Upper lobe of left lung (tissue), 6 donors: ENCODE data around the gene PNKD. TPM values are rescaled to one million over a fixed set of nuclear protein-coding genes. Genes with fewer than 3 reads are reported as not detected.

Source experiments
- ATAC-seq, 2 donors: fragments of 200-7000 bp; cut with Tn5 transposase; one replicate each; pipeline ENCODE4 v1.9.1; 2022; ENCODE audit warnings: mild to moderate bottlenecking in 2 of 2, moderate library complexity in 2 of 2; ENCODE audit not compliant: low FRiP score in 2 of 2
- DNase-seq, 2 donors: peaks; one replicate each; pipeline ENCODE4 v3.0.0-alpha.2; 2019 to 2020
- H3K27ac ChIP-seq, 4 donors: fragments of 200-600 bp; sonication (generic); one replicate each; pipeline ENCODE4 v1.5.1; 2016 to 2019
- H3K27me3 ChIP-seq, 4 donors: fragments of 200-600 bp; sonication (generic); one replicate each; pipeline ENCODE4 v1.5.1; 2017 to 2019
- H3K36me3 ChIP-seq, 4 donors: fragments of 200-600 bp; sonication (generic); one replicate each; pipeline ENCODE4 v1.5.1; 2016 to 2019
- H3K4me1 ChIP-seq, 4 donors: fragments of 200-600 bp; sonication (generic); one replicate each; pipeline ENCODE4 v1.5.1; 2018 to 2019
- H3K4me3 ChIP-seq, 4 donors: fragments of 200-600 bp; sonication (generic); one replicate each; pipeline ENCODE4 v1.5.1; 2017 to 2019; ENCODE audit warnings: mild to moderate bottlenecking in 2 of 4, moderate library complexity in 1 of 4
- H3K9me3 ChIP-seq, 4 donors: fragments of 200-600 bp; sonication (generic); one replicate each; pipeline ENCODE4 v1.5.1; 2018 to 2019
- EP300 ChIP-seq, 4 donors: sonication (generic); formaldehyde crosslinking; IDR thresholded peaks; one replicate each; pipeline ENCODE4 v1.5.1; 2017; ENCODE audit warnings: antibody characterized with exemption in 4 of 4, control low read depth in 2 of 4
- POLR2A ChIP-seq, 4 donors: fragments of 450-650 bp; IDR thresholded peaks; one replicate each; pipeline ENCODE4 v1.5.1; 2016 to 2017; ENCODE audit warnings: antibody characterized with exemption in 4 of 4, mild to moderate bottlenecking in 2 of 4
- POLR2AphosphoS5 ChIP-seq, 2 donors: sonication (generic); formaldehyde crosslinking; IDR thresholded peaks; one replicate each; pipeline ENCODE4 v1.5.1; 2017; ENCODE audit warnings: antibody characterized with exemption in 2 of 2
- WGBS, 2 donors: methylation state at CpG; one replicate each; pipeline ENCODE4 v1.1.5; 2017 to 2018; 5-methylcytosine and 5-hydroxymethylcytosine counted together
- total RNA-seq, 6 donors: library from RNA; depleted of rRNA in 4 of 6; stranded (reverse); fragments of >200 nt in 4 of 6; gene quantifications; one replicate each; pipeline versions ENCODE4 v1.1.0 to v1.2.1, GENCODE V29; 2016 to 2021
- TF ChIP-seq, protein P1 (sequence below), 6 experiments: fragments of 450-650 bp in 4 of 6; fragments of 200-600 bp in 2 of 6; sonication (generic) in 2 of 6; IDR thresholded peaks; one replicate each; pipeline ENCODE4 v1.5.1; 2016 to 2019; ENCODE audit warnings: antibody characterized with exemption in 6 of 6
- donor health status: DM: no; HTN: no; CAD: no; lungs with moderate emphysema.
- donor health status: DM: no; HTN: yes; CAD: no; lungs with severe emphysema.

PNKD gene
- total RNA-seq, 6 donors from 2014 or later, result 69.8 to 153 (median 87.2) TPM

DNA sequence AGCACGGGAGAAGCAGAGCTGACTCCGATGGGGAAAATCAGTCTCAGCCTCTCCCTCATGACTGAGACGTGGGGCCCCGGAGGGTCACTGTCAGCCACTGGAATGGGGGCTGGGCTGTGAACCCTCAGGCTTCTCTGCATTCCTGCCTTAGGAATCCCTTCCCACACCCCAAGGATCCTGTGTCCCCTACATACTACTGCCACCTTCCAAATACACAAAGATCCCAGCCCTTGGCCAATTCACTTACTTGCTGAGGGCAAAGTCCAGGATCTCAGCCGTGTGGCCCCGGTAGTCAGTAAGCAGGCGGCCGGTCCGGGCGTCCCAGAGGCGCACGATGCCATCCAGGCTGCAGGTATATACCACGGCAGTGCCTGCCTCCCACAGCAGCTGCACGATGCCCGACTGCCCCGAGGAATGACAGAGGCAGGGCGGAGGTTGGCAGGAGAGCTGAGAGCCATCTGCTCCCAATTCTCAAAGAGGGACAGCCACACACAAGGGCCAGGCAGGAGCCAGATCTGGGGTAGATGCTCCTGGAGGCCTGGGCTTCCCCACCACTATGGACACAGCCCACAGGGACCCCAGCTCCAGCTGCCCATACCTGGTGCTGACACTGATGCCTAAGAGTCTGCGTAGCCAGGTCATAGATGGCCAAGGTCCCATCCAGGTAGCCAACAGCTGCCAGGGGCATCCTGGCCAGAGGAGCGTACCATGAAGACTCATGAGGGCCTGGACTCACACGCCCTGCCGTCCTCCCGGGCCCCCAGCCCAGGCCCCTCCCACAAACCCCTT lies 5.4 kb upstream of the PNKD start:
- peaks cover 6 to 58% (median 49%) of the 10 kb centered on the region in 4 donors for H3K36me3 ChIP-seq
- peaks cover 32 to 64% (median 50%) of the 10 kb centered on the region in 4 donors for H3K4me1 ChIP-seq
- H3K27me3 ChIP-seq, result no peaks in the 10 kb centered on the region
- TF ChIP-seq POLR2A (IDR thresholded peaks at IDR 0.05) (no peak), POLR2AphosphoS5 (IDR thresholded peaks at IDR 0.05) (no peak), EP300 (IDR thresholded peaks at IDR 0.05) (no peak)
- TF ChIP-seq, protein P1, sequence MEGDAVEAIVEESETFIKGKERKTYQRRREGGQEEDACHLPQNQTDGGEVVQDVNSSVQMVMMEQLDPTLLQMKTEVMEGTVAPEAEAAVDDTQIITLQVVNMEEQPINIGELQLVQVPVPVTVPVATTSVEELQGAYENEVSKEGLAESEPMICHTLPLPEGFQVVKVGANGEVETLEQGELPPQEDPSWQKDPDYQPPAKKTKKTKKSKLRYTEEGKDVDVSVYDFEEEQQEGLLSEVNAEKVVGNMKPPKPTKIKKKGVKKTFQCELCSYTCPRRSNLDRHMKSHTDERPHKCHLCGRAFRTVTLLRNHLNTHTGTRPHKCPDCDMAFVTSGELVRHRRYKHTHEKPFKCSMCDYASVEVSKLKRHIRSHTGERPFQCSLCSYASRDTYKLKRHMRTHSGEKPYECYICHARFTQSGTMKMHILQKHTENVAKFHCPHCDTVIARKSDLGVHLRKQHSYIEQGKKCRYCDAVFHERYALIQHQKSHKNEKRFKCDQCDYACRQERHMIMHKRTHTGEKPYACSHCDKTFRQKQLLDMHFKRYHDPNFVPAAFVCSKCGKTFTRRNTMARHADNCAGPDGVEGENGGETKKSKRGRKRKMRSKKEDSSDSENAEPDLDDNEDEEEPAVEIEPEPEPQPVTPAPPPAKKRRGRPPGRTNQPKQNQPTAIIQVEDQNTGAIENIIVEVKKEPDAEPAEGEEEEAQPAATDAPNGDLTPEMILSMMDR (IDR thresholded peaks at IDR 0.05), result no peak
- no peak overlapping the region for H3K4me3 ChIP-seq
- 91 to 93% methylated on average over 17 to 22 of the region's 22 CpGs for WGBS, 2 donors
- H3K27ac ChIP-seq, result peak overlapping the region; percentile 65 to 82 (median 74)
- H3K9me3 ChIP-seq, result no peaks in the 10 kb centered on the region
- DNase-seq (no peak), ATAC-seq (no peak)

DNA sequence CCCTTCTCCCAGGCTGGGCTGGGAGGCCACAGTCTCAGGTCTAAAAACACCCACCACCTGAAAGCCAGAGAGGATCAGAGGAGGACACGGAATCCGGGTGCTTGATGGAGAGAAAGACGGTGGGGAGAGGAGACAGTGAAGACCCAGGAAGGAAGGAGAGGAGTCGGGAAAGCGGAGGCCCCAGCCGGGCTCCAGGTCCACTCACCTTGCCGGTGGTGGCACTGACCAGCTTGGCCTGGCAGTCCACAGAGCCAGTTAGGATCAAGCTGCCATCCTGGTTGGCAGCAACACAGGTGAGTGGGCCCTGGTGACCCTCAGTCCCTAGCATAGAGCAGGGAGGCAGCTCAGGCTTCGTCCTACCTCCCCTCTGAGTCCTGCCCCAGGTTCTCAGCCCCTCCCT lies 4.7 kb upstream of the PNKD start:
- Histone ChIP-seq H3K27me3 (no peaks in the 10 kb centered on the region), H3K4me3 (no peak overlapping the region), H3K4me1 (peaks cover 26 to 59% (median 43%) of the 10 kb centered on the region in 4 donors), H3K27ac (peak overlapping the region in 2 of 4 donors; percentile 67 to 82), H3K9me3 (no peaks in the 10 kb centered on the region), H3K36me3 (peaks cover 6 to 58% (median 49%) of the 10 kb centered on the region in 4 donors)
- 91 to 93% methylated on average over 8 of the region's 8 CpGs for WGBS, 2 donors
- TF ChIP-seq POLR2AphosphoS5 (IDR thresholded peaks at IDR 0.05) (no peak), EP300 (IDR thresholded peaks at IDR 0.05) (no peak), POLR2A (IDR thresholded peaks at IDR 0.05) (no peak)
- TF ChIP-seq, protein P1 (IDR thresholded peaks at IDR 0.05), result no peak
- DNase-seq, result no peak
- no peak for ATAC-seq

DNA sequence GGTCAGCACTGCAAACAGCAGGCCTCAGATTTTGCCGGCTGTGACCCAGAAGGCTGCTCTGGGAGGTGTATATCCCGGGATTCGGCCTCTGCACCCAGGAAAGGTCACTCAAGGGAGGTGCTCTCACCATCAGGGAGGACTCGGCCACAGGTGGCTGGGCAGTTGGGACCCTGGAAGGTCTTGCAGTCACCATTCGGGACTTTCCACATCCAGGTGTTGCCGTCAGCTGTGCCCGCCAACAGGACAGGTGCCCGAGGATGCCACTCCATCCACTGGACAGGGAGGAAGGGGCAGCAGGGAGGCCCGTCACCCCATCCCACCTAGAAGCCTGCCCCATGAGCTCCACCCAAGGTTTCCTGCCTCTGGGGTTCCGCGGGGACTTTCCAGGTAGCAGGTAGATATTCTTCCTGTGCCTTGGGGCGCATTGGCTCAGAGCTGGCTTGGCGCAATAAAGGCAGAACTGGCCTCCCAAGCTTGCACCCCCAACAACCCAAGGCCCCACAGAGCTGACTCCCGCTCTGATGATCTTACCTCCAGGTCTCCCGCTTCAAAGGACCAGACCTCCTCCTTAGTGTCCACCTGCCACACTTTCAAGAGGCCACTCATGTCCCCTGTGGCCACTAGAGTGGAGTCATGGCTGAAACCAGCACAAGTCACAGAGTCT lies 3.9 kb upstream of the PNKD start:
- H3K4me1 ChIP-seq, result peaks cover 25 to 59% (median 42%) of the 10 kb centered on the region in 4 donors
- no peak overlapping the region for H3K27ac ChIP-seq
- no peaks in the 10 kb centered on the region for H3K27me3 ChIP-seq
- ATAC-seq (no peak), DNase-seq (no peak)
- 92 to 97% methylated on average over 11 to 15 of the region's 15 CpGs for WGBS, 2 donors
- no peak overlapping the region for H3K4me3 ChIP-seq
- peaks cover 6 to 58% (median 49%) of the 10 kb centered on the region in 4 donors for H3K36me3 ChIP-seq
- TF ChIP-seq POLR2A (IDR thresholded peaks at IDR 0.05) (no peak), POLR2AphosphoS5 (IDR thresholded peaks at IDR 0.05) (no peak), EP300 (IDR thresholded peaks at IDR 0.05) (no peak)
- TF ChIP-seq, protein P1 (IDR thresholded peaks at IDR 0.05), result no peak
- H3K9me3 ChIP-seq, result no peaks in the 10 kb centered on the region

GRCh38 chr2:218267259-218267658 lies 3.1 kb upstream of the PNKD start:
- ATAC-seq, result no peak
- DNase-seq, result no peak
- Histone ChIP-seq H3K27me3 (no peaks in the 10 kb centered on the region), H3K4me3 (no peak overlapping the region), H3K36me3 (peaks cover 6 to 58% (median 49%) of the 10 kb centered on the region in 4 donors), H3K9me3 (no peaks in the 10 kb centered on the region), H3K27ac (no peak overlapping the region), H3K4me1 (peaks cover 31 to 63% (median 42%) of the 10 kb centered on the region in 4 donors)
- 96 to 98% methylated on average over 6 of the region's 6 CpGs for WGBS, 2 donors
- TF ChIP-seq, protein P1 (IDR thresholded peaks at IDR 0.05), result no peak
- TF ChIP-seq POLR2A (IDR thresholded peaks at IDR 0.05) (no peak), POLR2AphosphoS5 (IDR thresholded peaks at IDR 0.05) (no peak), EP300 (IDR thresholded peaks at IDR 0.05) (no peak)
